ENCODE results near the gene CCNI2.

CCNI2 gene

DNA sequence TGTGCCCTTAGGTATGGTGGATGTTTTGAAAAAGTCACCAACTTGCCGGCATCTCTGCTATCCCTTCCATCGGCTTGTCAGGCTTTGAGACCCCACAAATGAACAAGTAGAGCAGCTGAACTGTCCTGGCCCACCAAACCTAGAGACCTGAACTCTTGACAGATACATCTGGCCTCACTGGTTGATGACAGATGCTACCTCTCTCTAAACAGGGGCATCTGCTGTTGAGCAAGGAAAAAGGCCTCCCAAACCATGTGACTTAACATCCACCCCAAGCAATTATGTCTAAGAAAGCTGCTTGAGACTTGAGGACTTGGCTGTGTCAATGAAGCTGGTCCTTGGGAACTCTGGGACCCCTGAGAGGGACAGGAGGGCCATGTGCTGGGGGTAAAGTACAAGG lies 2.3 kb downstream of the CCNI2 start:
- H3K9me3 ChIP-seq (ENCODE audit: control insufficient read depth in 1 of 2, low read length in 2 of 2) = no peaks in the 10 kb centered on the region
- H3K4me3 ChIP-seq (ENCODE audit: low read depth in 1 of 2, low read length in 2 of 2) = no peak overlapping the region
- no peaks in the 10 kb centered on the region for H3K27me3 ChIP-seq (ENCODE audit: control insufficient read depth in 1 of 2, insufficient read depth in 2 of 2, low read length in 2 of 2)
- H3K27ac ChIP-seq (ENCODE audit: low read depth, low read length) = no peak overlapping the region
- H3K9ac ChIP-seq (ENCODE audit: low read depth in 1 of 2, low read length in 2 of 2) = no peak overlapping the region
- H3K36me3 ChIP-seq (ENCODE audit: control insufficient read depth in 1 of 2, insufficient read depth in 2 of 2, low read length in 2 of 2) = peaks cover 0 to 23% of the 10 kb centered on the region in 2 donors
- H3K4me1 ChIP-seq (ENCODE audit: control insufficient read depth in 1 of 2, insufficient read depth in 2 of 2, low read length in 2 of 2) = peaks cover 0 to 10% of the 10 kb centered on the region in 2 donors

DNA sequence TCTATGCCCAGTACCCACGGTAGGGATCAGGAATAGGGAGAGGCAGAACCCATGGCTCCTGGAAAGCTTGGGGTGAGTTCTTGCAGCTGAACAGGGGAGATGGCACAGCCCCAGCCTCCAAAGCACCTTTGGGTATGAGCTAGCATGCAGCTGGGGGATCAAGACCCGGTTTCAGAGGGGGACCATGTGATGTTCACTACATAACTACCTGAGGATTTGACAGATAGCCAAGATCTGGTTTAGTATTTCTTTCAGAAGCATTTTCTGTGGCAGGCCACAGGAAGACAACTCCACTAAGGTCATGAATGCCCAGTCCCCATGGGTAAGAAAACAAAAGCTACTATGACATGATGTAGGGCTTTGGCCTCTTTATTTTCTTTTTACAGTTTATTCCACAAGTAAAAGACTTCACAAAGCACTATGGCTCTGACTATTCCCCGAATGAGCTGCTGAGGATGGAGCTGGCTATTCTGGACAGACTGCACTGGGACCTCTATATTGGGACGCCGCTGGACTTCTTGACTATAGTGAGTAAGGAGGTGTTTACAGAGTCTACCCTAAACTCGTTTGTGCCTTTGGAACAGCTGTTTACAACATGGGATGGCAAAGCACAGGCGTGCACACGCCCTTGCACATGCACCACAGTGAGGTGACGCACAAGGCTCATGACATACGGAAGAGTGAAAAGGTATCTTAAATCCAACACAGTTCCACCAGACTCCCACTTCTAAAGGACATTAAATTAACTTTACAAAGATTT lies 3.4 kb downstream of the CCNI2 start:
- peaks cover 0 to 10% of the 10 kb centered on the region in 2 donors for H3K4me1 ChIP-seq (ENCODE audit: control insufficient read depth in 1 of 2, insufficient read depth in 2 of 2, low read length in 2 of 2)
- H3K27ac ChIP-seq (ENCODE audit: low read depth, low read length) = no peak overlapping the region
- peaks cover 0 to 23% of the 10 kb centered on the region in 2 donors for H3K36me3 ChIP-seq (ENCODE audit: control insufficient read depth in 1 of 2, insufficient read depth in 2 of 2, low read length in 2 of 2)
- H3K4me3 ChIP-seq (ENCODE audit: low read depth in 1 of 2, low read length in 2 of 2) = no peak overlapping the region
- H3K9ac ChIP-seq (ENCODE audit: low read depth in 1 of 2, low read length in 2 of 2) = no peak overlapping the region
- H3K9me3 ChIP-seq (ENCODE audit: control insufficient read depth in 1 of 2, low read length in 2 of 2) = no peaks in the 10 kb centered on the region
- H3K27me3 ChIP-seq (ENCODE audit: control insufficient read depth in 1 of 2, insufficient read depth in 2 of 2, low read length in 2 of 2) = no peaks in the 10 kb centered on the region

DNA sequence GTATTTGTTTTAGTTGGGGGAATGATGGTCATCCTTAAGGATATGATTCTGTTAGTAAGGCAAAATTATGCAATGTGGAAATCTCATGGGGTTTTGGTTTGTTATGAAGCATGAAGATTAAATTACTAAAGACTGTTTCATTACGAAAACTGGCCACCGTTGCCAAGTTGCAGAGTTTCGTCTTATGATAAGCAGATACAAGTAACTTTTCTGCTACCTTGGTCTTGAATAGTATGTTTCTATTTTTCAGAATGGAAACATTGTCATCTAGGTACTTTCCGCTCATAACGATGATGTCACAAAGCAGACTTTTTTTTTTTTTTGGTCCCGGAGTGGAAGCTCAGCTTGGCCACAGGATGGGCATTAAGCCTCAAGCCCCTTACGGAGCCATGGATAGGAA lies 4.2 kb downstream of the CCNI2 start:
- H3K4me1 ChIP-seq (ENCODE audit: control insufficient read depth in 1 of 2, insufficient read depth in 2 of 2, low read length in 2 of 2) = peaks cover 0 to 10% of the 10 kb centered on the region in 2 donors
- H3K9ac ChIP-seq (ENCODE audit: low read depth in 1 of 2, low read length in 2 of 2) = no peak overlapping the region
- H3K27ac ChIP-seq (ENCODE audit: low read depth, low read length) = no peak overlapping the region
- peaks cover 0 to 24% of the 10 kb centered on the region in 2 donors for H3K36me3 ChIP-seq (ENCODE audit: control insufficient read depth in 1 of 2, insufficient read depth in 2 of 2, low read length in 2 of 2)
- H3K4me3 ChIP-seq (ENCODE audit: low read depth in 1 of 2, low read length in 2 of 2) = no peak overlapping the region
- H3K9me3 ChIP-seq (ENCODE audit: control insufficient read depth in 1 of 2, low read length in 2 of 2) = no peaks in the 10 kb centered on the region
- no peaks in the 10 kb centered on the region for H3K27me3 ChIP-seq (ENCODE audit: control insufficient read depth in 1 of 2, insufficient read depth in 2 of 2, low read length in 2 of 2)

DNA sequence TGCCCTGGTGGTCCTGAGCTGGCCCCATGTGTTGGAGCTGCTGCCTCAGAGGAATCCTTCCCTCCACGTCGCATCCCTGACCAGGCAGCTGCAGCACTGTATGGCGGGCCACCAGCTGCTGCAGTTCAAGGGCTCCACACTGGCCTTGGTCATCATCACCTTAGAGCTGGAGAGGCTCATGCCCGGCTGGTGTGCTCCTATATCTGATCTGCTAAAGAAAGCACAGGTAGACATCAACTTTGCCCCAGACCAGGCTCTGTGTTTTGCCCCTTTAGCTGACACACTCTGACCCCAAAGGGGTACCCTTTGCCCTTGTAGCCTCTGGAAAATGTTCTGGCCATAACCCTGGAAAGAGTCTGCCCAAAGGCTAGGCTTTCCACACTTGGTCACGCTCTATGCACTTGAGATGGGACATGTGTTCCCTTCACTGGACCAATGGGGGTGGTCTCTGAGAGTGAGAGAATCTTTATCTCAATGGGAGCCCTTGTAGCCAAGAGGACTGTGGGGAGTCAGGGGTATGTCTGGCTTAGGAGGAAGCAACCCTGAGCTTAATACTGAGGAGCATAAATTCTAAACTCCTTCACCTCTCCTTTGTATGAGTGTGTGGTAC lies 4.8 kb downstream of the CCNI2 start:
- H3K4me3 ChIP-seq (ENCODE audit: low read depth in 1 of 2, low read length in 2 of 2) = no peak overlapping the region
- peaks cover 0 to 4% of the 10 kb centered on the region in 2 donors for H3K4me1 ChIP-seq (ENCODE audit: control insufficient read depth in 1 of 2, insufficient read depth in 2 of 2, low read length in 2 of 2)
- H3K9ac ChIP-seq (ENCODE audit: low read depth in 1 of 2, low read length in 2 of 2) = no peak overlapping the region
- H3K27ac ChIP-seq (ENCODE audit: low read depth, low read length) = no peak overlapping the region
- H3K36me3 ChIP-seq (ENCODE audit: control insufficient read depth in 1 of 2, insufficient read depth in 2 of 2, low read length in 2 of 2) = peaks cover 0 to 29% of the 10 kb centered on the region in 2 donors
- no peaks in the 10 kb centered on the region for H3K27me3 ChIP-seq (ENCODE audit: control insufficient read depth in 1 of 2, insufficient read depth in 2 of 2, low read length in 2 of 2)
- H3K9me3 ChIP-seq (ENCODE audit: control insufficient read depth in 1 of 2, low read length in 2 of 2) = no peaks in the 10 kb centered on the region

DNA sequence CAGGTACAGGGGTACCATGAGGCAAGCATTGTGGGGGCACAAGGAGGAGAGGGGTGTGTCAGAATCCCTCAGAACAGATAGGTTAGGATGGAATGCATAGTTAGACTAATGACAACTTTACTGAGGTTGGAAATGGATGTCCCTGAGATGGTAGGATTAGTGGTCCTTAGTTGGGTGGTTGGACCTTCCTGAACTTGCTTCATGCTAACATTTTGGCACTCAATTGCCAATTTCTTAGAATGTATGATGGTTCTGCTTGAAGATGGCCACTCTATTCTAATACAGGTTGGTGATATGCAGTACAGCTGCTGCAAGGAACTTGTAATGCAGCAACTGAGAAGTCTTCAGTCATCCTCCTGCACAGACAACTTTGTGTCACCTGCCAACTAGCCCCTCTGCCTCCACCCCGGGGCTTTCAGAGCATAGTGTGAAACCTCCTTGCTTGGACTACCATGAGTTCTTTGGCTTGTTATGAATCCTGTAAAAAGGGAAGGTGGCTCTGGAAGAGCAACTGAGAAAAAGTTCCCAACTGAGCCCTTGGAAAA lies 5.4 kb downstream of the CCNI2 start:
- H3K36me3 ChIP-seq (ENCODE audit: control insufficient read depth in 1 of 2, insufficient read depth in 2 of 2, low read length in 2 of 2) = peaks cover 0 to 34% of the 10 kb centered on the region in 2 donors
- H3K4me1 ChIP-seq (ENCODE audit: control insufficient read depth in 1 of 2, insufficient read depth in 2 of 2, low read length in 2 of 2) = peaks cover 0 to 4% of the 10 kb centered on the region in 2 donors
- H3K27me3 ChIP-seq (ENCODE audit: control insufficient read depth in 1 of 2, insufficient read depth in 2 of 2, low read length in 2 of 2) = no peaks in the 10 kb centered on the region
- no peak overlapping the region for H3K9ac ChIP-seq (ENCODE audit: low read depth in 1 of 2, low read length in 2 of 2)
- H3K4me3 ChIP-seq (ENCODE audit: low read depth in 1 of 2, low read length in 2 of 2) = no peak overlapping the region
- H3K27ac ChIP-seq (ENCODE audit: low read depth, low read length) = no peak overlapping the region
- no peaks in the 10 kb centered on the region for H3K9me3 ChIP-seq (ENCODE audit: control insufficient read depth in 1 of 2, low read length in 2 of 2)

DNA sequence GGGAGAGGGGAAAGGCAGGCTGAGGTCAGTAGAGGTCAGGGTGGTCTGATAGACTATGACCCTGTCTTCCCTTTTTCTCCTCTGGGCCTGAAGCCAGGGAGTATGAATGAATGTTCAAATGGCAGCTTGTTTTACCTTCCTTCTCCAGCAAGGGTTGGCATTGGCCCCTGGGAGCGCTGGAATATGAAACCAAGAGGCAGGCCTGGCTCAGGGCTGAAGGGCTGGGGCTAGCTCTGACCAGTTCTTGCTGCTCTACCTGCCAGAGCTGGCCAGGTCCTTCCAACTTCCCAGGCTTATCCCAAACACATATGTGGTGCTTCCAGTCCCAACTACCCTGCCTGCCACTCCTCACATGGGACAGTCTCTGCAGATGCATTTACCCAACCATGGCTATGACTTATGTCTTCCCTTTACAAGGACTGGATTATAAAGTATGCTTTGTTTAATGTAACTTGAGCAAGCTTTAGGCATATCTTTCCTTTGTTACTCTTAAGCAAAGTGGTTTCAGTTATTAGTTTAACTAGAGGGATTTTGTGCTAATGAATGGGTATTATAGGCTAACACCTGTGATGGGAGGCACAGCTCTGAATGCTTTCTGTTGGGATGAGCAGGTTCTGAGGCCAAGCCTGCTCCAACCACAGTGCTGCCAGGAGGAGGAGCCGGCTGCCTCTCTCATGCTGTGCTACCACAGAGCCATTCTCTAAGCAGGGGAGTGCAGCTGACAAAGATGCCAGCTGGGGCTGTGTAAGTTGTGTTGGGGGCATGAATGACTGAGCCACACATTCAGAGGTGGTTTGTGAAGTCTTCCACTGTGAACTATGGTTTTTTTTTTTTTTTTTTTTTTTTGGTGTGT lies 6.1 kb downstream of the CCNI2 start:
- Histone ChIP-seq H3K9me3 (ENCODE audit: control insufficient read depth in 1 of 2, low read length in 2 of 2) (no peaks in the 10 kb centered on the region), H3K27me3 (ENCODE audit: control insufficient read depth in 1 of 2, insufficient read depth in 2 of 2, low read length in 2 of 2) (no peaks in the 10 kb centered on the region), H3K4me1 (ENCODE audit: control insufficient read depth in 1 of 2, insufficient read depth in 2 of 2, low read length in 2 of 2) (no peaks in the 10 kb centered on the region), H3K27ac (ENCODE audit: low read depth, low read length) (no peak overlapping the region), H3K4me3 (ENCODE audit: low read depth in 1 of 2, low read length in 2 of 2) (no peak overlapping the region), H3K36me3 (ENCODE audit: control insufficient read depth in 1 of 2, insufficient read depth in 2 of 2, low read length in 2 of 2) (peaks cover 0 to 41% of the 10 kb centered on the region in 2 donors), H3K9ac (ENCODE audit: low read depth in 1 of 2, low read length in 2 of 2) (no peak overlapping the region)

DNA sequence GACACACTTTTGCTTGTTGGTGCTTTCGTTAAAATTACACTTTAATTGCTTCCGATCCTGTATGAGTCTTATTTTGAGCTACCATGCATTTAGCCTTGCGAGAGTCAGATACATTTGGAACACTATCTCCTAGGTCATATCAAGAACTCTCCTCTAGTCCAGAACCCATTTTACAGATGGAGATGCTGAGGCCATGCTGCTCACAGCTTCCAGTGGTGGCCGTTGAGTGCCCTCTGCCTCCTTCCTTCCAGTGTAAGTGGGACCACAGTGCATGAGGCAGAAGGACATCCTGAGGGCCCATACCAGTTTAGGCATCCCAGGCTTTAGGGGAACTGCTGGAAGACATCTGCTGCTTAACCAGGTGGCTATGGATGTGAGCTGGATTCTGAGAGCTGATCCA lies 6.9 kb downstream of the CCNI2 start:
- Histone ChIP-seq H3K4me3 (ENCODE audit: low read depth in 1 of 2, low read length in 2 of 2) (no peak overlapping the region), H3K9ac (ENCODE audit: low read depth in 1 of 2, low read length in 2 of 2) (no peak overlapping the region), H3K36me3 (ENCODE audit: control insufficient read depth in 1 of 2, insufficient read depth in 2 of 2, low read length in 2 of 2) (peaks cover 6 to 45% of the 10 kb centered on the region in 2 donors), H3K27ac (ENCODE audit: low read depth, low read length) (no peak overlapping the region), H3K4me1 (ENCODE audit: control insufficient read depth in 1 of 2, insufficient read depth in 2 of 2, low read length in 2 of 2) (no peaks in the 10 kb centered on the region), H3K27me3 (ENCODE audit: control insufficient read depth in 1 of 2, insufficient read depth in 2 of 2, low read length in 2 of 2) (no peaks in the 10 kb centered on the region), H3K9me3 (ENCODE audit: control insufficient read depth in 1 of 2, low read length in 2 of 2) (no peaks in the 10 kb centered on the region)

DNA sequence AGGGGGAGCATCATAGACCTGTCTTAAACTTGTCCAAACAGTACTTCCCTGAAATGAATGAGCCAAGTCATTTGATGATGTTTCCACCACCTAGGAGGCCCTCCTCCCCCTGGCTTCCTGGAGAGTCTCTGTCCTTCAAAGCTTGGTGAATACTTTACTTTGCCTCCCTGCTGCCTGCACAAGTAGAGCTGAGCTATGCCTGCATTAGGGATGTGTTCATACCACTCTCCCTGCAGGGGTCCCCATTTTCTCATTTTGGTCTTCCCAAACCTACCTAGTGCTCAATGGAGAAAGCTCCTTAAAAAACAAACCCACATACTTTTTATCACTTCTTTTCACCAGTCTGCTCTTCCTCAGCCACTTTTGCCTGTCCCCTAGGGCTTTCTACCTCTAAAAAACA lies 7.7 kb downstream of the CCNI2 start:
- H3K27me3 ChIP-seq (ENCODE audit: control insufficient read depth in 1 of 2, insufficient read depth in 2 of 2, low read length in 2 of 2) = no peaks in the 10 kb centered on the region
- H3K36me3 ChIP-seq (ENCODE audit: control insufficient read depth in 1 of 2, insufficient read depth in 2 of 2, low read length in 2 of 2) = peaks cover 8 to 52% of the 10 kb centered on the region in 2 donors
- H3K9me3 ChIP-seq (ENCODE audit: control insufficient read depth in 1 of 2, low read length in 2 of 2) = no peaks in the 10 kb centered on the region
- H3K27ac ChIP-seq (ENCODE audit: low read depth, low read length) = no peak overlapping the region
- H3K9ac ChIP-seq (ENCODE audit: low read depth in 1 of 2, low read length in 2 of 2) = no peak overlapping the region
- no peak overlapping the region for H3K4me3 ChIP-seq (ENCODE audit: low read depth in 1 of 2, low read length in 2 of 2)
- no peaks in the 10 kb centered on the region for H3K4me1 ChIP-seq (ENCODE audit: control insufficient read depth in 1 of 2, insufficient read depth in 2 of 2, low read length in 2 of 2)

DNA sequence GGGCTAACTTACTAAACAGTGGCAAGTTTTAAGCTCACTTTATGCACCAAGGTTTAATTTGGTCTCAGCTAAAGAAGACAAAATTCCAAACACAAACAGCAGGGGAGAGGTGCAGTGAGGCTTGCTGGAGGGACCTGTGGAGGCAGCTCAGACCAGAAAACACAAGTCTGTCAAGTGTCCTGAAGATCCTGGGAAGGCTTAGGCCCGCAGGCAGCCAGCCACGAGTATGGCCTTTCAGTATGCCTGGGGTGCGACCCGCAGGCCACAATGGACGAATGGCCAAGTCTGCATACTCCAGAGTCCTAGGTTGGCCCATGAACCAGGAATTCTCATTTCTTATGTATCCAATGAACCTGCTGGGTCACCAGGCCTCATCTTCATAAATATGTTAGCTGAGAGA lies 9.3 kb downstream of the CCNI2 start:
- H3K36me3 ChIP-seq (ENCODE audit: control insufficient read depth in 1 of 2, insufficient read depth in 2 of 2, low read length in 2 of 2) = peaks cover 11 to 62% of the 10 kb centered on the region in 2 donors
- no peak overlapping the region for H3K4me3 ChIP-seq (ENCODE audit: low read depth in 1 of 2, low read length in 2 of 2)
- no peak overlapping the region for H3K27ac ChIP-seq (ENCODE audit: low read depth, low read length)
- no peaks in the 10 kb centered on the region for H3K27me3 ChIP-seq (ENCODE audit: control insufficient read depth in 1 of 2, insufficient read depth in 2 of 2, low read length in 2 of 2)
- no peaks in the 10 kb centered on the region for H3K9me3 ChIP-seq (ENCODE audit: control insufficient read depth in 1 of 2, low read length in 2 of 2)
- no peak overlapping the region for H3K9ac ChIP-seq (ENCODE audit: low read depth in 1 of 2, low read length in 2 of 2)
- H3K4me1 ChIP-seq (ENCODE audit: control insufficient read depth in 1 of 2, insufficient read depth in 2 of 2, low read length in 2 of 2) = no peaks in the 10 kb centered on the region

DNA sequence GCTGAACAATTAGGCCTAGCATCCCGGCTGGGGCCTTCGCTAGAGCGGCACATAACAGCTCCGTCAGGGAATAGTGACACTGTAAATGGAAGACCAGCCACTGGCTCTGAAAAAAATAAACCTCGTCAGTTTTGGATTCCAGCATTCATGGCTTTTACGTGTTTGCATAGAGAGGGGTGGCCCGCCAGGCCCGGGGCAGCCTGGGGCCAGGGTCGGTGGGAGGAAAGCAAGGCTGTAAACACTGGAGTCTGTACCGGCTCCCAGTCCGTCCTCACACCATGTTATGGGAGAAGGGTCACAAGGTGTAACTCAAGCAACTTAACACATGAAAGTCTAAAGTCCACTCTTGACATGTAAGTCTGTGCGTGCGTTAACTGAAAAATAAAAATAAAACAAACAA lies 11.2 kb downstream of the CCNI2 start:
- H3K36me3 ChIP-seq (ENCODE audit: control insufficient read depth in 1 of 2, insufficient read depth in 2 of 2, low read length in 2 of 2) = peaks cover 24 to 67% of the 10 kb centered on the region in 2 donors
- no peak overlapping the region for H3K27ac ChIP-seq (ENCODE audit: low read depth, low read length)

More for the DNA sequence above, 11.2 kb downstream of the CCNI2 start:
- Histone ChIP-seq H3K4me1 (ENCODE audit: control insufficient read depth in 1 of 2, insufficient read depth in 2 of 2, low read length in 2 of 2) (no peaks in the 10 kb centered on the region), H3K4me3 (ENCODE audit: low read depth in 1 of 2, low read length in 2 of 2) (no peak overlapping the region), H3K9ac (ENCODE audit: low read depth in 1 of 2, low read length in 2 of 2) (no peak overlapping the region), H3K27me3 (ENCODE audit: control insufficient read depth in 1 of 2, insufficient read depth in 2 of 2, low read length in 2 of 2) (no peaks in the 10 kb centered on the region), H3K9me3 (ENCODE audit: control insufficient read depth in 1 of 2, low read length in 2 of 2) (no peaks in the 10 kb centered on the region)

Data from duodenal mucosa (tissue), 2 donors.